GM18873 (cell line): ENCODE measurements around the gene LAMB1.
"Not testable (repeated sequence)": the region's sequence is repeated elsewhere in the genome, so short reads cannot be mapped to it uniquely, and the experiment has no call there.

Experiments used
- ATAC-seq: cut with Tn5 transposase; IDR thresholded peaks from one replicate; pipeline ENCODE4 v1.9.1; 2021; ENCODE audit warnings: mild to moderate bottlenecking, moderate library complexity, moderate number of reproducible peaks; ENCODE audit not compliant: unreplicated experiment, low FRiP score

Gene LAMB1

GRCh38 chr7:107976620-107977019 lies 26.3 kb downstream of the LAMB1 start:
- ATAC-seq: no peak

- no peak for ATAC-seq
Measured at GRCh38 chr7:107975394-107976013, 27.5 kb downstream of the LAMB1 start.

GRCh38 chr7:107973861-107974260 lies 29.1 kb downstream of the LAMB1 start:
- no peak for ATAC-seq

GRCh38 chr7:107972941-107973376 lies 30.0 kb downstream of the LAMB1 start:
- no peak for ATAC-seq

GRCh38 chr7:107972075-107972482 lies 30.9 kb downstream of the LAMB1 start:
- no peak for ATAC-seq

GRCh38 chr7:107971613-107972012 lies 31.3 kb downstream of the LAMB1 start:
- ATAC-seq: no peak

- ATAC-seq: no peak
Measured at GRCh38 chr7:107971100-107971499, 31.9 kb downstream of the LAMB1 start.

GRCh38 chr7:107969856-107970255 lies 33.1 kb downstream of the LAMB1 start:
- no peak for ATAC-seq

GRCh38 chr7:107968449-107968848 lies 34.5 kb downstream of the LAMB1 start:
- ATAC-seq: no peak

- ATAC-seq: no peak
Measured at GRCh38 chr7:107967420-107967819, 35.5 kb downstream of the LAMB1 start.

GRCh38 chr7:107966711-107967110 lies 36.2 kb downstream of the LAMB1 start:
- no peak for ATAC-seq

GRCh38 chr7:107964510-107964909 lies 38.5 kb downstream of the LAMB1 start:
- ATAC-seq: no peak

- ATAC-seq: no peak
Measured at GRCh38 chr7:107962817-107963216, 40.1 kb downstream of the LAMB1 start.

- no peak for ATAC-seq
Measured at GRCh38 chr7:107961405-107961804, 41.6 kb downstream of the LAMB1 start.

- ATAC-seq: no peak
Measured at GRCh38 chr7:107960272-107960671, 42.7 kb downstream of the LAMB1 start.

GRCh38 chr7:107959527-107959898 lies 43.4 kb downstream of the LAMB1 start:
- no peak for ATAC-seq

- ATAC-seq: no peak
Measured at GRCh38 chr7:107958764-107959526, 44.0 kb downstream of the LAMB1 start.

GRCh38 chr7:107957436-107957835 lies 45.5 kb downstream of the LAMB1 start:
- ATAC-seq: no peak

GRCh38 chr7:107956950-107957349 lies 46.0 kb downstream of the LAMB1 start:
- ATAC-seq: not testable (repeated sequence)

GRCh38 chr7:107955394-107955793 lies 47.6 kb downstream of the LAMB1 start:
- no peak for ATAC-seq

GRCh38 chr7:107953924-107954303 lies 49.0 kb downstream of the LAMB1 start:
- no peak for ATAC-seq

- ATAC-seq: no peak
Measured at GRCh38 chr7:107953265-107953923, 49.6 kb downstream of the LAMB1 start.
